Measurements from ENCODE around the gene RPS27L. TPM values are rescaled to one million over a fixed set of nuclear protein-coding genes. Genes with fewer than 3 reads are reported as not detected.

Gene RPS27L
- total and polyA plus RNA-seq, 9 of the 15 experiments (the other 6 are each of a cell fraction or from before 2014, with no cell fraction given), result 72.2 to 382 (median 116) TPM

GRCh38 chr15:63188926-63189871 lies 31.9 kb upstream of the RPS27L start, which contains the start of gene RAB8B (continued):
- TF ChIP-seq TEAD2 (tag; IDR thresholded peaks at IDR 0.05) (no peak), HNRNPH1 (optimal IDR thresholded peaks at IDR 0.05; ENCODE audit: low read depth, low read length) (no peak), ZSCAN29 (IDR thresholded peaks at IDR 0.05) (no peak), SAP30 (IDR thresholded peaks at IDR 0.05; ENCODE audit: borderline replicate concordance, insufficient read depth, low read depth, low read length, poor library complexity, severe bottlenecking) (no peak), EP300 (IDR thresholded peaks at IDR 0.05; ENCODE audit: low read length) (no peak), ZNF707 (CRISPR knock-in tag; conservative IDR thresholded peaks at IDR 0.05) (no peak), HNRNPL (IDR thresholded peaks at IDR 0.05; ENCODE audit: low read depth, low read length) (no peak), SRF (CRISPR knock-in tag; IDR thresholded peaks at IDR 0.05) (peak in 1 of 2 experiments; percentile 88; a peak in 2 of 4 replicates), ZNF79 (CRISPR knock-in tag; IDR thresholded peaks at IDR 0.05; ENCODE audit: low read depth) (no peak), FOS (IDR thresholded peaks at IDR 0.05; ENCODE audit: extremely low read depth, insufficient read length) (no peak), DMBX1 (CRISPR knock-in tag; IDR thresholded peaks at IDR 0.05; ENCODE audit: borderline replicate concordance) (no peak), ZNF23 (CRISPR knock-in tag; IDR thresholded peaks at IDR 0.05) (no peak), MGA (IDR thresholded peaks at IDR 0.05) (no peak; the same call in 1 of the 2 replicates), MAZ (CRISPR knock-in tag; conservative IDR thresholded peaks at IDR 0.05 in 1 of 2, IDR thresholded peaks at IDR 0.05 in 1 of 2) (peak; percentile 78 to 83)
- TF ChIP-seq, protein P1, sequence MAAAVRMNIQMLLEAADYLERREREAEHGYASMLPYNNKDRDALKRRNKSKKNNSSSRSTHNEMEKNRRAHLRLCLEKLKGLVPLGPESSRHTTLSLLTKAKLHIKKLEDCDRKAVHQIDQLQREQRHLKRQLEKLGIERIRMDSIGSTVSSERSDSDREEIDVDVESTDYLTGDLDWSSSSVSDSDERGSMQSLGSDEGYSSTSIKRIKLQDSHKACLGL (CRISPR knock-in tag; IDR thresholded peaks at IDR 0.05; ENCODE audit: borderline replicate concordance, poor library complexity, severe bottlenecking), result no peak

All from K562 (cell line).